Cerebellar nuclear complex (tissue), 1 donor: ENCODE results near the gene GTPBP6.
"Not testable (repeated sequence)": the region's sequence is repeated elsewhere in the genome, so short reads cannot be mapped to it uniquely, and the experiment has no call there.

ENCODE experiments used
- DNase-seq, 2 experiments: peaks; one replicate each; lab custom pipeline; 2025; lab: John Stamatoyannopoulos, UW

The GTPBP6 gene

DNA sequence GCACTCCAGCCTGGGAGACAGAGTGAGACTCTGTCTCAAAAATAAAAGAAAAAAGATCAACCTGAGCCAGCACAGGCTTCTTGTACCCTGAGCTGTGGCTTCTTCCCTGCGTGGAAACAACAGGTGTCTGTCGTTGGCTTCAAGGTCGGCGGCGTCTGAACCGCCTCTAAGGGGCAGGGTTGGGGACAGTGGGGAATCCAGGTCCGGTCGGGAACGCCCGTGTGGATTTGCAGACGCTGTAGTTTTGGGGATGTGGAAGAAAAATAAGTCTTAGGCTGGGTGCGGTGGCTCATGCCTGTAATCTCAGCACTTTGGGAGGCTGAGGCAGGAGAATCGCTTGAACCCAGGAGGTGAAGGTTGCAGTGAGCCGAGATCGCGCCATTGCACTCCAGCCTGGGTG is 54.6 kb downstream of the GTPBP6 start:
- not testable (repeated sequence) for DNase-seq

DNA sequence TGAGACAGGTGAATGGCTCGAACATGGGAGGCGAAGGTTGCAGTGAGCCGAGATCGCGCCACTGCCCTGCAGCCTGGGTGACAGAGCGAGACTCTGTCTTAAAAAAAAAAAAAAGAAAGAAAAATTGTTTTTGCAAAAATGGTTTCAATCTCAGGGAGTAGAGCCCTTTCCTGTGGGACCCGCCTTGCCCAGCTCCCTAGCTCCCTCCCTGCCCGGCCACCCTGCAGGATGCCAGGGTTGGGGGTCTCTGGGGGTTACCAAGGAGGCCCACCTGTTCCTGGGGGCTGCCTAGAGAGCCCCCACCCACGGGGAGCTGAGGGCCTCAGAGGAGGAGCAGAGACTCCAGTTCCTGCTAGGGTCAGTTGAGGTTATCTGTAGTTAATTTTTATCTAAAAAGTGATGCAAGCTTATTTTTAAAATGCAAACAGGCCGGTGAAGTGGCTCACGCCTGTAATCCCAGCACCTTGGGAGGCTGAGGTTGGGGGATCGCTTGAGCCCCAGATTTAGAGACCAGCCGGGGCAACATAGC is 56.2 kb downstream of the GTPBP6 start:
- DNase-seq: no peak

DNA sequence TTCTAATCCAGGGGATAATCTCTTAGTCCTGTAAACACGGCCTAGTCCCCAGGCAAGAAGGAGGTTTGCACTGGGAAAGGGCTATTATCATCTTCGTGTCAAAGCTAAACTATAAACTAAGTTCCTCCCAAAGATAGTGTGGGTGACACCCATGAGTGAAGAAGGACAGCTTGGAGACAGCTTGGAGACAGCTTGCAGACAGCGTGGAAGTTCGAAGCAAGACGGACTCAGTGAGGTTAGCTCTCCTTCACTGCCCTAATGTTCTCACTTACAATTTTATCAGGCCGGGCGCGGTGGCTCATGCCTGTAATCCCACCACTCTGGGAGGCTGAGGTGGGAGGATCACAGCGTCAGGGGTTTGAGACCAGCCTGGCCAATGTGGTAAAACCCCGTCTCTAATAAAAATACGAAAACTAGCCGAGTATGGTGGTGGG is 56.7 kb downstream of the GTPBP6 start:
- no peak for DNase-seq

DNA sequence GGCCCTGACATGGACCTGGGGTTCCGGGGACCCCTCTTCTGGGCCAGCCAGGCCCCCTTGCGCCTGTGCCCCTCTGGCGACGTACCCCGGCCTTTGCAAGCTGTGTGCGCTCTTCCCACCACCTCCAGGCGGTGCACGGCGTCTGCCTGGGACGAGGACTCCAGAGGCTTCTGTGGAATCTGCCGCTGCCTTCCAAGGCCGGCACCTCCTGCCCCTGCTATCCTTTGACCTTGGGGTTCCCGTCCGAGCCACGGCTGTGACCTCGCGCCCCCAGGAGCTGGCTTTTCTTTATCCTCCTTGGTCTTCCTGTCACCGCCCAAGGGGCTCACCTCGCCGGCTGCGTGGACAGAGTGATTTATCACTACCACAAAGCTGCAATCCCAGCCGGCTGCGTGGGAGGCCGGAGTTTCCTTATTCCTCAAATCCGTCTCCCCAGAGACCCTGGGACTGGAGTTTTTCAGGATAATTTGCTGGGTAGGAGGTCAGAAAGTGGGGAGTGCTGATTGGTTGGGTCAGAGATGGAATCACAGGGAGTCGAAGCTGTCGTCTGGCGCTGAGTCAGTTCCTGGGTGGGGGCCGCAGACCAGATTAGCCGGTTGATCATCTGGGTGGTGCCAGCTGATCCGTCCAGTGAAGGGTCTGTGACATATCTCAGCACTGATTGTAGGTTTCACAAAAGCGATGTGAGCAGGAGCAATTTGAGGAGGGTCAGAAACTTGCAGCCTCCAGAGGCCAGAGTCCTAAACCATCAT is 57.3 kb downstream of the GTPBP6 start:
- no peak for DNase-seq

DNA sequence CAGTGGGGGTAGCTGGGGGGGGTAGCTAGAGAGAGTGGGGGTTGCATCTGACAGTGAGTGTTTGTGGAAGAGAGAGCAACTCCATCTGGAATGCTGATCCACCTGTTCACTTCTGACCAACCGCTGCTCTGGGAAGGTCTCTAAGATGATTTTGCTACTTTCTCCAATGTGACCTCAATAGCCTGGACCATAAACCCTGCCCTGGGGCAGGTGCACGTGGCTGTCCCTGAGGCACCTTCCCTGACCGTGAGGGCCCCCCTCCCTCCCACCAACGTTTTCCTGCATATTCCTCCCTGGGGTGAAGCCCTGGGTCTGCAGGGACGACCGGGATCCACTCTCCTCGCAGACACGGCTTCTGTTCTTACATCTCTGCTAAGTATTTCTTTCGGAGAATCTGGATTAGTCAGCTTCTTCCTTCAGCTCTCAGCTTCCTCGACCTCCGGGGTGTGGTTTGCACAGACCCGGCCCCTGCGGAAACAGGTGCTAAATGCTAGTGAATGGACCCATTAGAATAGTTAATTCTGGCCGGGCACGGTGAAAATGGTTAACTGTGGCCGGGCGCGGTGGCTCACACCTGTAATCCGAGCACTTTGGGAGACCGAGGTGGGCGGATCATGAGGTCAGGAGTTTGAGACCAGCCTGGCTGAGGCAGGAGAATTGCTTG is 58.8 kb downstream of the GTPBP6 start:
- no peak for DNase-seq

DNA sequence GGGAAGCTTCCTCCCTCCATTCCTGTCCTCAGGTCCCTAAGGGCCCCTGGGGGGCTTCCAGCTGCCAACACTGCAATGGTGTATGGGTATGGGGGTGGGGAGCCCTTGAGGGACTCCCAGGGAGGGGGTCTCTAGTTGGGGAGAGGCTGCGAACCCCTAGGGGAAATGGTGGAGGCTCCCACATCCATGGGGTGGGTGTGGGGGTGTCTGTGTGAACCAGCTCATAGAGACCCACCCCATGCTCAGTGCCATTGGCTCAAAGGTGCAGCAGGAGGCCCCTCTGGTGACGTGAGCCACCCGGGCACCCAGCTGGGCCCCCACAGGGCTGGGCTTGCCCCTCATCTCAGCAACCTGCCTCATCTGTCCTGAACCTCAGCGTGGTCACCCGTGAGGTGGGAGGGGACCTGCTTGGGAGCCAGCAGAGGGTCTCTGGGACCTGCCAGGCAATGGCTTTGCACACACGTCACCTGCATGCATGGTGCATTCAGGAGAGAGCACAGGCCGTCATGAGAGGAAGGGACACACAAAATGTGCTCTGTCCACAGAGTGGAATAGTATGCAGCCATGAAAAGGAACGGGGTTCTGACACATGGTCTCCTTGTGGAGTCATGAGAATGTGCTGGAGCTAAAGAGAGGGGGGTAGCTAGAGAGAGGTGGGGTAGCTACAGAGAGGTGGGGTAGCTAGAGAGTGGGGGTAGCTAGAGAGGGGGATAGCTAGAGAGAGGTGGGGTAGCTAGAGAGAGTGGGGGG is 60.1 kb downstream of the GTPBP6 start:
- no peak for DNase-seq

DNA sequence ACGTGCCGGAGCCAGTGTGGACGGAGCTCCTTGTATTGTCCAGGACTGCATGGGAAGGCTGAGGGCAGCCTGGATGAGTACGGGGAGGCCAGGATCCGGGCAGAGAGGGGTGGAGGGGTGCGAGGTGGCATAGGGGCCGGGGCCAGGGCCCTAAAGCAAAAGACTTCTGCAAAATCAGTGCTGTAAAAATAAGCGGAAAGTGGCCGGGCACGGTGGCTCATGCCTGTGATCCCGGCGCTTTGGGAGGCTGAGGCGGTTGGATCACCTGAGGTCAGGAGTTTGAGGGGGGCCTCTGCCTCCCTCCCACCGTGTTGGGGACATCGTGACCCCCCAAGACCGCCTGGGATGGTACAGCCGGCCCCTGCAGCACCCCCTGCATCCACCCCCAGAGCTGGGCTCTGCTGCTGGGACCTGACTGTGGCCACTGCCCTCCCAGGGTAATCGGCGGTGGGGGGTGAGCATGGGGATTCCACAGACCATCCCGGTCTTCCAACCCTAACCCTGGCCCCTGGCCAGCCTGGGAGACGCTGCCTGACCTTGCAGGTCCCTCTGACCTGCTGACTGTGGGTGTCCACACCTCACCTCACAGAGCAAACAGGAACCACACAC is 60.8 kb downstream of the GTPBP6 start:
- no peak for DNase-seq

DNA sequence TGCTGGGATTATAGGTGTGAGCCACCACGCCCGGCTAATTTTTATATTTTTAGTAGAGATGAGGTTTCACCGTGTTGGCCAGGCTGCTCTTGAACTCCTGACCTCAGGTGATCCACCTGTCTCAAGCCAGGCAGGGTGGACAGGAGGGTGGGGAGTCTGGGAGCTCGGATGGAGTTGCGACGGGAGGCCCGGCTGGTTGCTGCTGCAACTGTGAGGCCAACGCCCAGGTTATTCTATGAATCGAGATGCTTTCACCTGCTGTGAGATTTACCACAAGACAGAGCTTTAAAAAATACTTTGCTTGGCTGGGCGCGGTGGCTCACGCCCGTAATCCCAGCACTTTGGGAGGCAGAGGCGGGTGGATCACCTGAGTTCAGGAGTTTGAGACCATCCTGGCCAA is 61.5 kb downstream of the GTPBP6 start:
- not testable (repeated sequence) for DNase-seq

DNA sequence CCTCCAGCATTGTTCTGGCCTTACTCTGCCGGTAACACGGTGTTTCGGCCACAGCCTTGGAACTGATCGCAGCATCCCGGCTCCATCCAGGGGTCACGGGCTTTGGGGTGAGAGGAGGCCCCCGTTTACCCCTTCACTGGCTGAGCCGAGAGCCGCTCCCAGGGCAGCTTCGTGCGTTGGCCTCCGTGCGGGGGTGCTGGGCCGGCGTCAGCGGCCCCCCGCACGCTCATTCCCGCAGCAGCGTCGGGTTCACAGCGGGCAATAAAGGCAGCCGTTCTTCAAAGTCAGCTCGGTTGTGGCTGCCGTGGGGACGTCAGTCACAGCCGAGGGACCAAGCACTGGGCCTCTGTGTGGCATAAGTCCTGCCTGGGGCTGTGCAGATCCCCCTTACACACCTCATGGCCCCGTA is 62.7 kb downstream of the GTPBP6 start:
- DNase-seq: no peak
